Measurements from ENCODE around the gene BHLHE40. TPM values are rescaled to one million over a fixed set of nuclear protein-coding genes. Genes with fewer than 3 reads are reported as not detected.

Gene BHLHE40
- total and polyA plus RNA-seq, 2 of the 8 experiments (the other 6 are each of a cell fraction or from before 2014, with no cell fraction given), result 1.5 to 2.2 TPM

- TF ChIP-seq TAF7 (optimal IDR thresholded peaks at IDR 0.05; ENCODE audit: borderline replicate concordance, low read depth, low read length) (no peak), KDM5A (IDR thresholded peaks at IDR 0.05; ENCODE audit: low read length) (no peak), BRCA1 (IDR thresholded peaks at IDR 0.05; ENCODE audit: low read depth, low read length) (no peak), NRF1 (IDR thresholded peaks at IDR 0.05; ENCODE audit: low read depth, low read length) (no peak), TBP (IDR thresholded peaks at IDR 0.05; ENCODE audit: low read depth, low read length) (no peak), SIRT6 (IDR thresholded peaks at IDR 0.05; ENCODE audit: low read length) (no peak)
- TF ChIP-seq, protein P1, sequence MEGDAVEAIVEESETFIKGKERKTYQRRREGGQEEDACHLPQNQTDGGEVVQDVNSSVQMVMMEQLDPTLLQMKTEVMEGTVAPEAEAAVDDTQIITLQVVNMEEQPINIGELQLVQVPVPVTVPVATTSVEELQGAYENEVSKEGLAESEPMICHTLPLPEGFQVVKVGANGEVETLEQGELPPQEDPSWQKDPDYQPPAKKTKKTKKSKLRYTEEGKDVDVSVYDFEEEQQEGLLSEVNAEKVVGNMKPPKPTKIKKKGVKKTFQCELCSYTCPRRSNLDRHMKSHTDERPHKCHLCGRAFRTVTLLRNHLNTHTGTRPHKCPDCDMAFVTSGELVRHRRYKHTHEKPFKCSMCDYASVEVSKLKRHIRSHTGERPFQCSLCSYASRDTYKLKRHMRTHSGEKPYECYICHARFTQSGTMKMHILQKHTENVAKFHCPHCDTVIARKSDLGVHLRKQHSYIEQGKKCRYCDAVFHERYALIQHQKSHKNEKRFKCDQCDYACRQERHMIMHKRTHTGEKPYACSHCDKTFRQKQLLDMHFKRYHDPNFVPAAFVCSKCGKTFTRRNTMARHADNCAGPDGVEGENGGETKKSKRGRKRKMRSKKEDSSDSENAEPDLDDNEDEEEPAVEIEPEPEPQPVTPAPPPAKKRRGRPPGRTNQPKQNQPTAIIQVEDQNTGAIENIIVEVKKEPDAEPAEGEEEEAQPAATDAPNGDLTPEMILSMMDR (IDR thresholded peaks at IDR 0.05; ENCODE audit: control extremely low read depth in 1 of 3, insufficient read depth in 1 of 3, low read depth in 1 of 3, low read length in 3 of 3), result no peak
Observed at GRCh38 chr3:4977853-4978203, 1.4 kb upstream of the BHLHE40 start (continued).
